Keratinocyte (primary cell): ENCODE measurements around the gene BLOC1S2. TPM values are rescaled to one million over a fixed set of nuclear protein-coding genes. Genes with fewer than 3 reads are reported as not detected.

ENCODE experiments used
- DNase-seq: peaks from one replicate; pipeline ENCODE4 v3.0.0-alpha.2; 2011; ENCODE audit warnings: low read depth, missing footprints, low spot score
- FAIRE-seq: peaks from 2 replicates; lab custom pipeline; 2011; peaks lifted over from hg19 to GRCh38; lab: Jason Lieb, UNC
- H2AFZ ChIP-seq: 2 replicates; pipeline ENCODE4 v1.6.0; 2012; ENCODE audit warnings: low read length, control low read depth, inconsistent platforms; ENCODE audit not compliant: control insufficient read depth
- H3K27ac ChIP-seq: 2 replicates; pipeline ENCODE4 v1.5.1; 2011; ENCODE audit warnings: low read length; ENCODE audit not compliant: control insufficient read depth, insufficient read depth
- H3K27me3 ChIP-seq: 3 replicates; pipeline ENCODE4 v1.6.0; 2011; ENCODE audit warnings: low read length; ENCODE audit not compliant: control insufficient read depth, insufficient read depth; ENCODE audit errors: extremely low read depth
- H3K36me3 ChIP-seq, 2 experiments: 2 replicates in 1 of 2; 3 replicates in 1 of 2; pipeline ENCODE4 v1.5.1; 2011; ENCODE audit warnings: low read length in 2 of 2, mild to moderate bottlenecking in 1 of 2; ENCODE audit not compliant: control insufficient read depth in 2 of 2, insufficient read depth in 2 of 2; ENCODE audit errors: extremely low read depth in 1 of 2
- H3K4me1 ChIP-seq: 3 replicates; pipeline ENCODE4 v1.5.1; 2011; ENCODE audit warnings: low read length; ENCODE audit not compliant: control insufficient read depth, insufficient read depth; ENCODE audit errors: extremely low read depth
- H3K4me2 ChIP-seq: 3 replicates; pipeline ENCODE4 v1.6.0; 2011; ENCODE audit warnings: low read depth, low read length; ENCODE audit not compliant: control insufficient read depth, insufficient read depth; ENCODE audit errors: extremely low read depth
- H3K4me3 ChIP-seq, 3 experiments: fragments of 200-600 bp in 1 of 3; sonication (generic) in 1 of 3; 2 replicates in 2 of 3; 3 replicates in 1 of 3; pipeline ENCODE4 v1.5.1; 2011 to 2016; ENCODE audit warnings: low read length in 3 of 3, mild to moderate bottlenecking in 3 of 3, control low read depth in 2 of 3, inconsistent platforms in 1 of 3, low read depth in 1 of 3, mixed read lengths in 1 of 3, mixed run types in 1 of 3, moderate library complexity in 1 of 3; ENCODE audit not compliant: control insufficient read depth in 2 of 3, insufficient read depth in 2 of 3; ENCODE audit errors: extremely low read depth in 1 of 3
- H3K79me2 ChIP-seq: 2 replicates; pipeline ENCODE4 v1.6.0; 2012; ENCODE audit warnings: low read length; ENCODE audit not compliant: control insufficient read depth, insufficient read depth
- H3K9ac ChIP-seq: 3 replicates; pipeline ENCODE4 v1.6.0; 2011; ENCODE audit warnings: low read length; ENCODE audit not compliant: control insufficient read depth, insufficient read depth; ENCODE audit errors: extremely low read depth
- H3K9me1 ChIP-seq: 3 replicates; pipeline ENCODE4 v1.6.0; 2011; ENCODE audit warnings: low read length; ENCODE audit not compliant: control insufficient read depth, insufficient read depth; ENCODE audit errors: extremely low read depth
- H3K9me3 ChIP-seq: 2 replicates; pipeline ENCODE4 v1.5.1; 2012; ENCODE audit warnings: low read depth, low read length; ENCODE audit not compliant: control insufficient read depth
- H4K20me1 ChIP-seq: 3 replicates; pipeline ENCODE4 v1.6.0; 2011; ENCODE audit warnings: low read length; ENCODE audit not compliant: control insufficient read depth, insufficient read depth; ENCODE audit errors: extremely low read depth
- CTCF ChIP-seq, 3 experiments: IDR thresholded peaks in 1 of 3; conservative IDR thresholded peaks in 1 of 3; optimal IDR thresholded peaks in 1 of 3; 2 replicates in 2 of 3; 3 replicates in 1 of 3; pipeline versions ENCODE3 to v1.5.1; 2011; ENCODE audit warnings: low read length in 3 of 3, mild to moderate bottlenecking in 3 of 3, moderate library complexity in 2 of 3, control low read depth in 1 of 3, inconsistent platforms in 1 of 3; ENCODE audit not compliant: insufficient read depth in 2 of 3; ENCODE audit errors: extremely low read depth in 1 of 3
- EZH2 ChIP-seq: IDR thresholded peaks from one replicate; pipeline ENCODE4 v1.6.1; 2012; ENCODE audit warnings: inconsistent platforms, mild to moderate bottlenecking, low read length, moderate library complexity
- dilution Hi-C: fragments of 300-500 bp; cut with MboI; formaldehyde crosslinking; loops from one replicate; pipeline ENCODE4 v1.7.0; 2020; ENCODE audit warnings: low sequenced_read_pairs; ENCODE audit not compliant: extremely low pct_ligation_motif_present
- polyA plus RNA-seq, 5 experiments: library from polyadenylated mRNA; depleted of rRNA in 3 of 5; stranded (reverse) in 3 of 5; stranded (forward) in 1 of 5; unstranded in 1 of 5; fragments of >200 nt; gene quantifications; 1 replicate in 1 of 5; 2 replicates in 3 of 5; 3 replicates in 1 of 5; pipeline versions ENCODE4 v1.2.1 to v1.2.3, GENCODE V29; 2011 to 2012; ENCODE audit warnings: missing spikeins in 2 of 5, low read depth in 1 of 5, low replicate concordance in 1 of 5

The BLOC1S2 gene
- polyA plus RNA-seq, 1 donor (not counting 4 experiments of a cell fraction or from before 2014, with no cell fraction given), result 74.1 TPM

GRCh38 chr10:100325158-100325557 lies 38.7 kb upstream of the BLOC1S2 start:
- Histone ChIP-seq H3K9me3 (no peaks in the 10 kb centered on the region), H3K9me1 (no peaks in the 10 kb centered on the region), H3K27ac (no peak overlapping the region), H3K4me1 (no peaks in the 10 kb centered on the region), H2AFZ (no peak overlapping the region), H3K79me2 (no peaks in the 10 kb centered on the region), H4K20me1 (no peaks in the 10 kb centered on the region), H3K27me3 (peaks cover 5% of the 10 kb centered on the region), H3K4me3 (no peak overlapping the region), H3K36me3 (no peaks in the 10 kb centered on the region), H3K9ac (no peak overlapping the region), H3K4me2 (no peak overlapping the region)
- FAIRE-seq (no peak), DNase-seq (no peak)
- TF ChIP-seq EZH2 (no peak), CTCF (optimal IDR thresholded peaks at IDR 0.05 in 1 of 3, IDR thresholded peaks at IDR 0.05 in 1 of 3, conservative IDR thresholded peaks at IDR 0.05 in 1 of 3; ENCODE audit: extremely low read depth in 1 of 3, insufficient read depth in 2 of 3, low read length in 3 of 3) (no peak)
- dilution Hi-C loops, result loop anchor here (25.0 kb wide), 1 partner anchor 112 kb away; no protein-coding TSS in a partner anchor

GRCh38 chr10:100319707-100320402 lies 33.4 kb upstream of the BLOC1S2 start:
- no peak overlapping the region for H3K4me3 ChIP-seq
- H3K27ac ChIP-seq, result no peak overlapping the region
- no peak for FAIRE-seq
- dilution Hi-C loops, result no loop called here
- TF ChIP-seq EZH2 (no peak), CTCF (optimal IDR thresholded peaks at IDR 0.05 in 1 of 3, IDR thresholded peaks at IDR 0.05 in 1 of 3, conservative IDR thresholded peaks at IDR 0.05 in 1 of 3; ENCODE audit: extremely low read depth in 1 of 3, insufficient read depth in 2 of 3, low read length in 3 of 3) (no peak)
- no peaks in the 10 kb centered on the region for H3K79me2 ChIP-seq
- no peak overlapping the region for H3K4me2 ChIP-seq
- no peak overlapping the region for H2AFZ ChIP-seq
- H3K27me3 ChIP-seq, result no peaks in the 10 kb centered on the region
- no peaks in the 10 kb centered on the region for H4K20me1 ChIP-seq
- H3K9me1 ChIP-seq, result no peaks in the 10 kb centered on the region
- no peaks in the 10 kb centered on the region for H3K36me3 ChIP-seq
- no peaks in the 10 kb centered on the region for H3K9me3 ChIP-seq
- no peaks in the 10 kb centered on the region for H3K4me1 ChIP-seq
- H3K9ac ChIP-seq, result no peak overlapping the region
- no peak for DNase-seq
